Thyroid gland (tissue), 4 donors: ENCODE measurements around the gene PTGES3L. TPM values are rescaled to one million over a fixed set of nuclear protein-coding genes. Genes with fewer than 3 reads are reported as not detected.

ENCODE experiments used
- DNase-seq, 2 donors: peaks; one replicate each; pipeline ENCODE4 v3.0.0-alpha.2; 2019
- H3K27ac ChIP-seq, 3 donors: fragments of 200-600 bp; sonication (generic); 1 replicate in 2 of 3; 2 replicates in 1 of 3; pipeline ENCODE4 v1.5.1; 2016 to 2019; ENCODE audit warnings: mild to moderate bottlenecking in 1 of 3, moderate library complexity in 1 of 3
- H3K27me3 ChIP-seq: fragments of 200-600 bp; sonication (generic); one replicate; pipeline ENCODE4 v1.5.1; 2019
- H3K36me3 ChIP-seq, 2 donors: fragments of 200-600 bp; sonication (generic); one replicate each; pipeline ENCODE4 v1.5.1; 2016 to 2019
- H3K4me1 ChIP-seq, 2 donors: fragments of 200-600 bp; sonication (generic); one replicate each; pipeline ENCODE4 v1.5.1; 2017 to 2019
- H3K4me3 ChIP-seq, 3 donors: fragments of 200-600 bp; sonication (generic); replicated peaks in 1 of 3; 1 replicate in 2 of 3; 2 replicates in 1 of 3; pipeline ENCODE4 v1.5.1; 2016; ENCODE audit warnings: mild to moderate bottlenecking in 1 of 3
- H3K9me3 ChIP-seq: fragments of 200-600 bp; sonication (generic); one replicate; pipeline ENCODE4 v1.5.1; 2017
- CTCF ChIP-seq, 6 experiments: fragments of 200-600 bp in 3 of 6; fragments of 450-650 bp in 3 of 6; sonication (generic) in 3 of 6; IDR thresholded peaks; one replicate each; pipeline ENCODE4 v1.5.1; 2016 to 2019; ENCODE audit warnings: antibody characterized with exemption in 6 of 6, mild to moderate bottlenecking in 2 of 6, inconsistent platforms in 1 of 6, moderate library complexity in 1 of 6
- POLR2A ChIP-seq, 2 donors: fragments of 450-650 bp; IDR thresholded peaks; one replicate each; pipeline ENCODE4 v1.6.1; 2017; ENCODE audit warnings: antibody characterized with exemption in 2 of 2, mild to moderate bottlenecking in 2 of 2, moderate library complexity in 1 of 2
- WGBS, 2 donors: methylation state at CpG; one replicate each; pipeline ENCODE4 v1.1.5; 2017; 5-methylcytosine and 5-hydroxymethylcytosine counted together
- intact Hi-C: fragments of 100-400 bp; cut with DNase I; formaldehyde crosslinking; loops from one replicate; pipeline ENCODE4 v1.15.1; 2023
- total RNA-seq, 4 donors: library from RNA; depleted of rRNA; stranded (reverse); fragments of >200 nt; gene quantifications; one replicate each; pipeline ENCODE4 v1.2.3, GENCODE V29; 2016

The PTGES3L gene
- total RNA-seq, 4 donors from 2014 or later: 0.11 to 0.75 (median 0.54) TPM; not detected in 1

GRCh38 chr17:43025766-43026537, 46.1 kb upstream of the PTGES3L start:
- Histone ChIP-seq H3K9me3 (no peaks in the 10 kb centered on the region), H3K4me3 (peak overlapping the region in 1 of 3 donors; percentile 42), H3K27ac (no peak overlapping the region), H3K27me3 (no peaks in the 10 kb centered on the region), H3K36me3 (no peaks in the 10 kb centered on the region), H3K4me1 (peaks cover 8 to 22% of the 10 kb centered on the region in 2 donors)
- intact Hi-C loops: loop anchor here (2.0 to 5.0 kb wide), 2 partner anchors 101 to 141 kb away; no protein-coding TSS in a partner anchor
- TF ChIP-seq POLR2A (IDR thresholded peaks at IDR 0.05): no peak
- no peak for TF ChIP-seq CTCF (IDR thresholded peaks at IDR 0.05)
- 61 to 71% methylated on average over 15 to 16 of the region's 16 CpGs for WGBS, 2 donors
- no peak for DNase-seq

GRCh38 chr17:43025290-43025657, 45.4 kb upstream of the PTGES3L start:
- Histone ChIP-seq H3K27me3 (no peaks in the 10 kb centered on the region), H3K36me3 (no peaks in the 10 kb centered on the region), H3K4me1 (peaks cover 8 to 28% of the 10 kb centered on the region in 2 donors), H3K27ac (peak overlapping the region in 2 of 3 donors; percentile 33 to 76), H3K9me3 (no peaks in the 10 kb centered on the region), H3K4me3 (peak overlapping the region in 1 of 3 donors; percentile 42)
- no peak for DNase-seq
- intact Hi-C loops: loop anchor here (2.0 to 5.0 kb wide), 2 partner anchors 102 to 142 kb away; no protein-coding TSS in a partner anchor
- 15 to 19% methylated on average over 10 to 11 of the region's 27 CpGs for WGBS, 2 donors
- TF ChIP-seq CTCF (IDR thresholded peaks at IDR 0.05) (no peak), POLR2A (IDR thresholded peaks at IDR 0.05) (no peak)

- Histone ChIP-seq H3K4me1 (peaks cover 8 to 34% of the 10 kb centered on the region in 2 donors), H3K27me3 (no peaks in the 10 kb centered on the region), H3K4me3 (peak within 1 kb of the TSS; percentile 8 to 42 (median 30)), H3K36me3 (no peaks in the 10 kb centered on the region), H3K27ac (peak within 1 kb of the TSS; percentile 52 to 80 (median 76)), H3K9me3 (no peaks in the 10 kb centered on the region)
- WGBS, 2 donors: 0% methylated on average over 26 to 32 of the region's 61 CpGs
- intact Hi-C loops: loop anchor here (2.0 to 5.0 kb wide), 2 partner anchors 102 to 143 kb away; no protein-coding TSS in a partner anchor
- TF ChIP-seq CTCF (IDR thresholded peaks at IDR 0.05): peak; percentile 54 to 97 (median 86)
- TF ChIP-seq POLR2A (IDR thresholded peaks at IDR 0.05): peak in 1 of 2 donors; percentile 67
- peak; percentile 92 to 95 for DNase-seq
Measured at GRCh38 chr17:43024407-43025289, 44.8 kb upstream of the PTGES3L start, which contains the start of gene RND2. Gene RND2 (plus strand): TSS chr17:43025231. CDS start chr17:43025348, 117 bp downstream.

GRCh38 chr17:43021741-43022512, 42.0 kb upstream of the PTGES3L start, which contains the start of gene VAT1:
Gene VAT1 (minus strand): TSS chr17:43022385. CDS start chr17:43022322, 63 bp downstream.
- DNase-seq: peak; percentile 81 to 82
- peak within 1 kb of the TSS; percentile 72 to 98 (median 88) for H3K4me3 ChIP-seq
- WGBS, 2 donors: 1% methylated on average over 19 to 28 of the region's 80 CpGs
- no peaks in the 10 kb centered on the region for H3K27me3 ChIP-seq
- peaks cover 8 to 49% of the 10 kb centered on the region in 2 donors for H3K4me1 ChIP-seq
- intact Hi-C loops: no loop called here
- peaks cover 0 to 10% of the 10 kb centered on the region in 2 donors for H3K36me3 ChIP-seq
- peak; percentile 62 to 76 for TF ChIP-seq POLR2A (IDR thresholded peaks at IDR 0.05)
- TF ChIP-seq CTCF (IDR thresholded peaks at IDR 0.05): no peak
- peak within 1 kb of the TSS; percentile 61 to 92 (median 84) for H3K27ac ChIP-seq
- no peaks in the 10 kb centered on the region for H3K9me3 ChIP-seq
